HG03135 (cell line): ENCODE measurements around the gene POMGNT1.

Experiments
- ATAC-seq: cut with Tn5 transposase; IDR thresholded peaks from one replicate; pipeline ENCODE4 v1.9.1; 2021; ENCODE audit warnings: mild to moderate bottlenecking, moderate library complexity; ENCODE audit not compliant: unreplicated experiment

POMGNT1 gene

DNA sequence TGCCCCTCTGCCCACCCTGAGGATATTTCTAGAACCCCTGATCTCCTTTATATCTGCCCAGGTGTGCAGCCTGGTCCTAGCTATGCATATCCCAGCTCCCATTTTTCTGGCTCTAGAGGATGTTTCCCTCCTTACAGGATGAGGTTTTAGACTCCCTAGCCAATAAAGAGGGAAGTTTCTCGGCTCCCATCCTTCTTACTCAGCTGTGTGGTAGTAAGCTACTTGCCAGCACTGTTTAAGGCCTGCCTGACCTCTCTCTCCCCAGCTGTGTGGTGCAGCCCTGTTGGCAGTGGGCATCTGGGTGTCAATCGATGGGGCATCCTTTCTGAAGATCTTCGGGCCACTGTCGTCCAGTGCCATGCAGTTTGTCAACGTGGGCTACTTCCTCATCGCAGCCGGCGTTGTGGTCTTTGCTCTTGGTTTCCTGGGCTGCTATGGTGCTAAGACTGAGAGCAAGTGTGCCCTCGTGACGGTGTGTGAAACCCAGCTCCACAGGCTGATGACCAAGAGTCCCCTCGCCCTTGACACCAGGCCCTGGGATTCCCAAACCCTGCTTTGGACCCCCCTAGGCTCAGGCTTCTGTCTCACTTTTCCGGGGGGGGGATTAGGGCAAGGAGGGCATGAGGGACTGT, 14.2 kb downstream of the POMGNT1 start:
- ATAC-seq = no peak

DNA sequence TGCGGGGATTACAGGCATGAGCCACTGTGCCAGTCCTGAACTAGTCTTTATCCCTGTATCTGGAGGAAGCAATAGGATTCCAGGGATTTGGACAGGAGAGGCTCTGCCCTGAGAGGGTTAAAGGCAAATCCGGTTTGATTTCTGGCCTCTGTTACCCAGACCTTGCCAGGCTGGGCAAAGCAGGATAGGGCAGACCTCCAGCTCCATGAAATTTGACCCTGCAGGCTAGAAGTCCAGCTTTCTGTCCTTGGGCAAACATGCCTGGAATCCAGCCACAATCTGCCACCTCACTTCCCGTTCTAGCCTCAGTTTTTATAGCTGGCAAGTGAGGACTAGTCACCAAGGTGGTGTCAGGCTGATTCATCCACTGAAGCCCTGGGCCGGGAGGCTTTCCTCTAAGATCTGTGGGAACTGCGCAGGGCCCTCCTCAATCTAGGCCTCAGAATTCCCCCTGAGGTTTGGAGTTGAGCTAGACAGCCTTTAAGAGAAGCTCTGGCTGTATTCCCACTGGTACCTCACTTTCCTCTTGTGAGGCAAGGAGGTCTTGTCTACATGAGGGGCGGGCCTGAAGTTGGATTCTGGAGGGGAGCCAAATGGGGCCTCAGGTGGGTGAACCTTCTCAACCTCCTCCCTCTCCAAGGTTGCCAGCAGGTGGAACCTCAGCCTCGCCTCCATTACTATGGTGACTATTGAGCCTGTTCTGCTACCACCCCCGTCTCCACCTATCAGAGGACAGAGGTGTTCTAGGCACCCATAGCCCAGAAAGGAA, 15.0 kb downstream of the POMGNT1 start:
- ATAC-seq = no peak

DNA sequence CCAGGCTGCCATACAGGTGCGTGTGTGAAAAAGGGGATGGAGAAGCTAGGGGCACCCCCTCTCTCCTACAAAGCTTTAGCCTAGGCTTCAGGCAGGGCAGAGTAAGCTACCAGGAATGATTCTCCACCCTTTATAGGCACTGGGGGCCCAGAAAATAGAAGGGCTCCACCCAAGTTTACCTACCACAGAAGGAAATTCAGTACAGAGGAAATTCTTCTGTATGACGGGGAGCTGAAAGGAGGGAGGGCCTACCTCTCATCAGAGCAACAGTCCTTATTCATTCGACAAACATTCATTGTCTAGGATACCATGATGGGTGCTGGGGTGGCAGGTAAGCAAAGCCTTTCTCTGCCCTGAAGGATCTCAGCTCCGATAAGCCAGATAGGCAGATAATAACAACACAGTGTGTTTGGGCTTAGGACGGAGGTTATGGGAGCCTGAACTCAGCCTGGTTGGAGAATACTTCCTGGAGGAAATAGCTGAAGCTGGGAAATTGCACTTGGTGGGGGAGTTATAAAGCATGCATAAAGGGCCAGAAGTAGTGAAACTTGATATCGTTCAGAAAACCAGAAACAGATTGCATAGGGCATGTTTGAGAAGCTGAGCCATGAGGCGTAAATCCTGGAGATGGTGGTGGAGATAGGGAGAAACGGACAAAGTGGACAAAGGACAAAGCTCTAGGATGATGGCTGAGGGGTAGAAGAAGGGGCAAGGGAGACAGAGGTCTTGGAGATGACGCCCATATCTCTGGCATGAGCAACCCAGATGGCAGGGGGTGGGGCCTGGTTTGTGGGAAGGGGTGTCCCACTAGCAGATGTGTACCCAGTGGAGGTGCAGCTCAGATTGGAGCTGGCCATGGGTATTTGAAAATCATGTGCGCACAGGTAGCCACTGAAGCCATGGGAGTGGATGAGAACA, 16.6 kb downstream of the POMGNT1 start:
- no peak for ATAC-seq

DNA sequence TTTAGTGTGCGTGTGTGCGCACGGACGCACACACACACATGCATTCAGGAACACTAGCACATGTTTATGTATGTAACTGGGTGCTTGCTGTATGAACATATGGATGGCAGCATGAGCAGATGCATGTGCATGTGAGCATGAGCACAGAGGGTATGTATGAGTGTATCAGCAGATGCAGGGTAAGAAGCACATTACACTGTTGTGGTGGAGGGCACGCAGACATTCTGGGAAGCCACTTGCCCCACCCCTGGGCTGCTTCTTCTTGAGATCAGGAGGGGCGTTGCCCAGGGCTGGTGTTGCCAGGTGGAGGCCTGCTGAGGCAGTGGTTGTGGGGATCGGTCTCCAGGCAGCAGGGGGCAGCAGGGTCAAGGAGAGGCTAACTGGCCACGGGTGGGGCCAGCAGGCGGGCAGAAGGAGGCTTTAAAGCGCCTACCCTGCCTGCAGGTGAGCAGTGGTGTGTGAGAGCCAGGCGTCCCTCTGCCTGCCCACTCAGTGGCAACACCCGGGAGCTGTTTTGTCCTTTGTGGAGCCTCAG, 18.1 kb downstream of the POMGNT1 start:
- no peak for ATAC-seq

DNA sequence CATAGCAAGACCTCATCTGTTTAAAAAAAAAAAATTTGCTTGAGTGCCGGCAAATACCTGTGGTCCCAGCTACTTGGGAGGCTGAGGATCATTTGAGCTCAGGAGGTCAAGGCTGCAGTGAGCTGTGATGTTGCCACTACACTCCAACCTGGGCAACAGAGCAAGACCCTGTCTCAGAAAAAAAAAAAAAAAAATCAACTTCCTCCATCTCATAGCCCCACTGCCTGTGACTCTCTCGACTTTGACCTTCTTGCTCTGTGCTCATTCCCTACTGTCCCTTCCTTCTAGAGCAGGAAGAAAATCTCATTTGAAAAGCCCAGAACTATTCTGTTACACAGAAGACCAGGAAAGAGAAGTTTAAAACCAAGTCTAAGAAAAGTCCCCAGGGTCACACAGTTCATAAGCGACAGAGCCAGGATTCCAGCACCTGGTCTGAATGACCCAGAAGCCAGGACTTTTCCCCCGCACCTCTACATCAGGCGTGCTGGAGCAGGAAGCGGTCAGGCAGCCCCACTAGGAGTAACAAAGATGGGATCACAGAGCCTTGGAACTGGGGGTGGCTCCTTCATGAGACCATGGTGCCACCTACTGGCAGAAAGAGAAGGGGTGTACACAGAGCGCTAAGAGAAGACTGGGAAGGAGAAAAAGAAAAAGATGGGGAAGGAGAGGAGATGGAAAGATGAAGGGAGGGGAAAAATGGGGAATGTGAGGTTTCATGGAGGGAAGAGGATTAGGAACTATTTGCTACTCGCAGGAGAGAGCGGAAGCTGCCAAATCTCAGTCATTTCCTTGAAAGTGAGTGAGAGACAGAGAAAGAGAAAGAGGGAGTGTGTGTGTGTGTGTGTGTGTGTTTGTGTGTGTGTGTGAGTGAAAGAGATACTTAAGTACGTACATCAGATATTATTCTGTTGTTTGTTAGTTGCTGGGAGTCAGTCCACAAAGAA, 18.8 kb downstream of the POMGNT1 start:
- no peak for ATAC-seq

DNA sequence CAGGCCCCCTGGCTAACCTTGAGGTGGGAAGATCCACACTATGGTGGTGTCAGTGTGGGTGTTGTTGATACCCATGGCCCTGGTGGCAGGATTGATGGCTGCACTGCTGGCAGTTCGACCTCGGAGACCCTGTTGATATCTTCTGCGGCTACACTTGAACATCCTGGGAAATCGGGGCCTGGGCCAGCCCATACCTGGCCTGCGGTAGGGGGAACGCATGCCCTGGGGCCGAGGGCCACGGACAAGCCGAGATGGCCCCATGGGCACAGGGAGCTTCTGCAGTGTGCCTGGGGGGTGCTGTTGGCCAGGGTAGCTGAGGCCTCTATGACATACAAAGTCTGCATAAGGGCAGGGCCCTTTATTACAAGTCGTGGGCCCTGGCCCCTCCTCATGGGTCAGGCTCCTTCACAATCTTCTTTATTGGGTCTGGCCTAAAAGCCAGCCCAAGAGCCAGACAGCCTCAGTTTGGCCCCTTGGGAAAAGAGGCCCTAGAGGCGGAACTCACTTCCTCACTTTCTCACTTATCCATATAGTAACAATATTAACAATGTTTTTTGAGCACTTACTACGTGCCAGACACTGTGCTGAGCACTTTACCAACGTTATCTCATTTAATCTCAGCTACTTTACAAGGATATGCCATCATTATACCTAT, 21.9 kb downstream of the POMGNT1 start, which contains the start of gene P3R3URF:
Gene P3R3URF (minus strand): TSS at position 278 of the 655 bp plus-strand sequence. CDS start 17 bp downstream, at position 261.
- no peak for ATAC-seq

DNA sequence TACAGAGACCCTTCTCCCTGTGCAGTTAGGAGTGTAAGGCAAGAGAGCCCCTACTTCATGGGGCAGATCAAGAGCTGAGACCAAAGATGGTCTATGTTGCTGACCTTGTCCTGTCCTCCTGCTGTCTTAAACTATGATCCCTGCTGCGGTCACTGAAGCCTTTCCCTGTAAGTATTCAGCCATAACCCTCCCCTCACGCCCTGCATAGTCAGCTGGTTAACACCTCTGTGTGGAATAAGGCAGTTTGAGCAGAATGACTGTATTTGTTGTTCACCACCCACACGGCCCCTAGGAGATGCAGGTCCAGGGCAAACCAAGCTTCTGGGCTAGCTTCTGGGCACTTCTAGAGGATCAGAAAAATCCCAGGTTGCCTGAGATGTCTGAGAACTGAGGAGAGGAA, 23.0 kb downstream of the POMGNT1 start:
- no peak for ATAC-seq

DNA sequence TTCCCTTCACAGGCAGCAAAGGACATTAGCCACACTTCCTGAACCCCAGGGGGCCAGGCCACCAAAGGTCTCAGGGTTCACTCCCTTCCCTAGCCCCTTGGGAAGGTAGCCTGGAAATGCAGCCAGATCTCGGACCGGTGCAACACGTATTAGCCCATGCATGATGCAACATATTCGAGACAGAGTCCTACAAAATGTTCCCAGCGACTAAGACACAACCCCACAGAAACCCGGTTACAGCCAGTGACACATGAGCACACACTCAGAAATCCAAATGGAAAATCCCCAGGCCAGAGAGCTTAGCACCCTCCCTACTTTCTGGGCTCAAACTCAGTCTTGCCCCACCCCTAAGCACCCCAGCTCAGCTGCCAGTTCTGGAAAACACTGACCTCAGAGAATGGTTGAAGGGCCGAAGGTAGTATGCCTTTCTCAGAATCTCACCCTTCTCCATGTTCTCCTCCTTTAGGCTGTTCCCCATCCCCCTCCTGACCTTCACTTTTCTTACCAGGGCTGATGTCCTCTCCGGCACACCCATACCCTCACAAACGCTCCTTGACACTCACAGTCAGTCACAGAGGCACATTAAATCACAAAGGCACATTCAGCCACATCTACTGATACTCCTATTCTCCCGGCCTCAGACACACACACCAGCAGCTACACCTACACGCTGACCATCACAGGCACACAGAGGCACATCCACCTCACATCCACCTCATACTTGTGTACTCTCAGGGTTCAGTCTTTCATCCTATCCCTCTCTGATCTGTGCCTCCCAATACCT, 23.6 kb downstream of the POMGNT1 start, which contains the start of gene TSPAN1:
Gene TSPAN1 (plus strand): TSS at position 640 of the 784 bp plus-strand sequence. CDS start 6,021 bp downstream, outside the sequence.
- no peak for ATAC-seq

DNA sequence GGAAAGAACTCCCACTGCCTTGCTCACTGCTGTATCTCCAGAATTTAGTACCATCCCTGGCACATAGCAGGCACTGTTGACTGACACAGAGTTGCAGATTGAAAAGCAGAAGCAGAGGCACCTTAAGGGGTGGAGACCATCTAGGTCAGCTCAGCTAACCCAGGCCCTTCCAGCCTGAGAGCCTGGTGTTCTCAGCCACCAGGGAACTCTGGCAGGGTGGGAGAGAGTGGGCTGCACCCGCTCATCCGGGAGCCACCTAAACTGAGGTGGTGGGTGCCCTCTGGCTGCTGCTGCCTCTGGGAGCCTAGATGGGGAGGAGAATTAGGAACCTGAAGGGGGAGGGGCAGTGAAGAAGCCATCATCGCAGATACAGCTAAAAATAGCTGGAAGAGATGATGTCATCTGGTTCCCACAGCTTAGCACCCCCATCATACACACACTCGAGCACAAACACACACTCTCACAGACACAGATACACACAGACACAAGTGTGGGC, 24.8 kb downstream of the POMGNT1 start:
- no peak for ATAC-seq

DNA sequence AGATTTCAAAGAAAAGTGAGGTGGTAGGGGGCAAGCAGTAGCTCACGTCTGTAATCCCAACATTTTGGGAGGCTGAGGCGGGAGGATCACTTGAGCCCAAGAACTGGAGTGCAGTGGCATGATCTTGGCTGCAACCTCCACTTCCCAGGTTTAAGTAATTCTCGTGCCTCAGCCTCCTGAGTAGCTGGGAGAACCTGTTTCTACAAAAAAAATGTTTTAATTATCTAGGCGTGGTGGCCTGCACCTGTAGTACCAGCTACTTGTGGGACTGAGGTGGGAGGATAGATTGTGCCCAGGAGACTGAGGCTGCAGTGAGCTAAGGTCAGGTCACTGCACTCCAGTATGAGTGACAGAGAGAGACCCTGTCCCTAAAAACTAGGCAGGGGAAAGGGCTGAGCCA, 25.9 kb downstream of the POMGNT1 start:
- no peak for ATAC-seq

DNA sequence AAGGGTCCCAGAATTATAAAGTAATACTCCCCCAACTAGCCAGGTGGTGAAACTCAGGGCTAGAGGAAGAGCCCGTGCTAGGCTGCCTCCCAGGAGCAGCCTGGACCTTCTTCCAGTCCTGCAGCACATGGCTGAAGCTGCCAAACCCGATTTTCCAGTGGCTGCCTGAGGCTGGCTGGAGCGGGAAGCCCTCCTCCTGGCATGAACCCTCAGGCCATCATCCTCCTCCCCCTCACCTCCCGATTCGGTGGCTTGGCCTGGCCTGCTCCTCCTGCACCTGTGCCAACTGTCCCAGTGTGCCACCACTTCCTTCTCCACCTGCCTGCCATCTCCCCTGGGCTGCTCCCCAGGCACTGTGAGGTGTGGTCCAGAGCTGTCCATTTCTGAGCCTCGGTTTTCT, 26.4 kb downstream of the POMGNT1 start:
- no peak for ATAC-seq

DNA sequence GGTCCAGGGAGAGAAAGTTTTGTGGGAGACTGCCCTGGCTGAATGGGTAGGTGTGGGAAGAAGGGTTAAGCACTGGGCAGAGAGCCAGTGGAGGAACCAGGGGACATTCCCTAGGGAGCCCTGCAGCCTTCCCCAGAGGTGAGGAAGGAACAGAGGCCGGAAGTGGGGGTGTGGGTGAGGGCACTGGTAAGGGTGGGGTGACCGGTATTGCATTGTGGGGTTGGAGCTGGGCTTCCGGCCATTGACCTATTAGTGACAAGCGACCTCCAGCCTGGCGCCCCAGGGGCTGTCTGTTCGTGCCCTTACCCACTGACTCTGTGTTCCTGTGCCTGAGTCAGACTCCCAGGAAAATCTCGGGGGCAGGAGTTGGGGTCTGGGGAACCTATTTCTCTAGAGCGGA, 26.9 kb downstream of the POMGNT1 start:
- no peak for ATAC-seq

DNA sequence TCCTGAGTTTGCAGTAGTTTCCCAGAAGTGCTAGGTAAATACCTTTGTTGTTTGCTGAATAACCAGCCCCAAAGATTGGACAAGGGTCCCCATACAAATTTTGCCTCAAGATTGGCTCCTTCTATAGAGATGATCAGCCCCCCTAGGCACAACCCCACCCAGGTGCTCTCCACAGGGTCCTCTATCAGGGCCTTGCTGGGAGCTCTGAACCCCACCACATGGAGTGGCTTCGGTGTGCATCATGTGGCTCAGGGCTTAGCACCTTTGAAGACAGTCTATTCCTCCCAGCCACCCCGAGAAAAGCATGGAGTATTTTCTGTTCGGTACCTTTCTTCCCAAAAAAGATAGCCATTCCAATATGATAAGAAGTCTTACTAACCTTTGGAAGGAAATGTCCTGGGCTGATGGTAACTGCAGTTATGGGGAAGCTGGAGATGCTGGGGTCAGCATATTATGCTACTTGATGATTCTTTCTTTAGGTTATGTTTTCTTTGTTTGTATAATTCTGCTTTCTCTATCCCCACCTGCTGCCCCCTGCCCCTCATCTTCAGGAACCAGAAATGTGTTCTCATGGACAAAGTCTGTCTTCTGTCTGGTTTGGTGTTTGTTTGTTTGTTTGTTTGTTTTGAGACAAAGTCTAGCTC, 28.3 kb downstream of the POMGNT1 start:
- no peak for ATAC-seq

DNA sequence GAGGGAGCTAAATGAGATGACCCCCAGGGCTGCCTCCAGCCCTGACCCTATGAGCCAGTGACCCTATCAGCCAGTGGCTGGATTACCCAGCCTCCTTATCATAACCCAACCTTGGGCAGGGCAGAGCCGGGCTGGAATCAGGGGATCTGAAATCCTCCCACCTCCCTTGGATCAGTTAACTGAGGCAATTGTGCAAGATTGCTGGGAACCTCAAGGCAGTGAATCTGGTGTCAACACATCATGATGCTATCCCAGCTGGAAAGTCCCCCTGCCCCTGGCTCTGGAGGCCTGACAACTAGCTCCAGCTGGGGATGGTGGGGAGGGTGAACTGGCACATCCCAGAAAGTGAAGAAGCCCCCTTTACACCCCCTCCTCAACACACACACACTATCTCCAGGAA, 29.8 kb downstream of the POMGNT1 start:
- no peak for ATAC-seq

DNA sequence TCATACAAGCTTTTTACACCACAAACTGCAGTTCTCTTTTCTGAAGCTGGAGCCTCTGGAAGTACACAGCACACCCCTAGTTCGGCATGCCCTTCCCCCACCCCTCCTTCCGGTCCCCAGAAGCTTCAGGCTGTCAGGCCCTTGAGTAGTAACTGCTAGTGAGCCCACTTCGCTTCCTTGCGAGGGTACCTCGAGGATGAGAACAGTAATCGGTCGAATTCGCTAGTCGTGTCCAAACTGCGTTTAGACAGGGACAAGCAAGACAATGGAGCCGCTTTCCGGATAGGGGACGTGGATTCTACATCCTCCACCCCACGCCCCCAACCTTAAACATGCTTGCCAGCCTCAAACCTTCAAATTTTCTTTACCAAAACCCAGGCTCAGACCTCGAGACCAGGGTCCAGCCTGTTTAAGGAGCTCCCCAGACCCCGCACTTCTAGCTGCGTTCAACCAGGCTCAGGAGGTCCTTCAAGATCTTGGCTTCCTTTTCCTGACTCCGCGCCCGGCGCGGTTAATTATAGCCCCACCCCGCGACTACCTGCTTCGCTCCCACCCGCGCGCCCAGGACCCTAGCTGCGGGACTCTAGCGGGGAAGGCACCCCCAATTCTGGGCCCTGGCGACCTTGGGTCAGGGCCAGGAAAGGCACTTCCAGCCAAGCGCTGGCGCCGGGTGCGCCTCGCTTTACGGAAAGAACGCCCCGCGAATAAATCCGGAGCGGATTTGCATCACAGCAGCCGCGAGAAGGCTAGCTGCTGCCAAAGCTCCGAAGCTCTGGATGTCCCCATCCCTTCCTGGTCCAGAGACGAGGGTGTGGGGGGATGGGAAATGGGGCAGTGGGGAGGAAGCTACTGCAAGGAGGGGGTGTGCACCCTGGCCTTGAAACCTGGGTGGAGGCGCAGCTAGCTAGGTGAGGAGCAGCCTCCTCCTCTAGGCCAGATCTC, 31.4 kb downstream of the POMGNT1 start:
- ATAC-seq = no peak

DNA sequence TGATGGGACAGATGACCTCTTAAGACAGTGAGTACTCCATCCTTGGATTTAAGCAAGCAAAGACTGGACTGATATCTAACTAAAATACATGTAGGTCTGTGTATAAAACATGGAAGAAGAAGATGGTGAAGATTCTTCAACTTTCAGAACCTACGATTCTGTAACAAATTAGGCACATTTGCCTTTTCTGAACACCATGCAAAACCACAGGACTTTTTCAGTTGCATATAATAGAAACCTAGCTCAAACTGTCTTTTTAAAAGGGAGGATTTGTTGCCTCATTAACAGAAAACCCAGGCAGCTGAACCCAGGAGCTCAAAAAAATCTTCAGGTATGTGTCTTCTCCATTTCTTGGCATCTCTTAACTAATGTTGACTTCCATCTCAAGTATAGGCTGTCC, 38.0 kb downstream of the POMGNT1 start:
- ATAC-seq = no peak

DNA sequence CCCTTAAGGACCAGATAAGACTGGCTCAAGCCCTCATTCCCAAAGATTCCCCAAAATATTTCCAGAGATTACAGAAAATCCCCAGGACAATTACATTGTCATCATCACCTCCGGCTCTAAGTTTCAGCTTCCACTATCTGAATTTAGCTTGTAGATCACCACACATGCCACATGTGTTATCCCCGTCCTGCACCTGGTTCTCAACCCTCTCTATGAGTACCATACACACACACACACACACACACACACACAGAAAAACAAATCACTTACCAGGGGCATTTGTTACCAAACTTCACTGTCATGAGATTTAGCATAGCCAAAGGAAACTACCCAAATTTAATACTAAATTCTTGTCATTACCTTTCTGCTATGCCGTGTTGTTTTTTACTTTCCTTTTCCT, 38.7 kb downstream of the POMGNT1 start:
- ATAC-seq = no peak
